ENCODE data around the gene SPAG5.

GRCh38 chr17:28569446-28569845, 29.4 kb downstream of the SPAG5 start:
- TF ChIP-seq CTCF (IDR thresholded peaks at IDR 0.05; ENCODE audit: low read depth, low read length, poor library complexity, severe bottlenecking) (no peak), EZH2phosphoT487 (IDR thresholded peaks at IDR 0.05; ENCODE audit: borderline replicate concordance, low read length) (no peak)

Data from DOHH2 (cell line).